ENCODE data around the gene DIPK1B.

Gene DIPK1B

DNA sequence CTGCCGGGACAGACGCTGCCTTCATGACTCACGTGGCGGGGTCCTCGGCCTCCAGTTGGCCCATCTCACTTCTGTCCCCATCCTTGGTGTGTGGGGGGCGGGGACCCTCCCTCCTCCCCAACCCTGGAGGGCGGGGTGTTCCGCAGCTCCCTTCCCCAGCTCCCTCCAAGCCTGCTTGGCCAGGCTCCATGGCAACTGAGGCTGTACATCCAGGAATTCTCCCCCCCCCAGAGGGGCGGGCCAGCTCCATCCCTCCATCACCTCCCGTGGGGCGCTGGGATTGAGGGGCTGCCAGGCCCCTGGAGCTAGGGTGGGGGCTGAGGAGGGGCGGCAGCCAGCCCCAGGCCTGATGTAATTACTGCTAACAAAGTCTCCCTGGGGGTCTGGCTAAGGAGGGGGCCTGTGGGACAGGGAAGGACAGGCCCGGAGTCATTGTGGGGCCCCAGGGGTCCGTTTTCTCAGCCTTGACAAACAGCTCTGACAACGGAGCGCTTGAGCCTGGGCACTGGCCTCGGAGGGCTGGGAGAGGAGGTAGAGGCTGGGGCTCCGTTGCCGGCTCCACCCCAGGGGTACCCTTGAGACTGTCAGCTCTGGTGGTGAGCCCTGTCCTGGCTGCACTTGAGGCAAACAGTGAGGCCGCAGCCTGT, 8.0 kb downstream of the DIPK1B start:
- no peak for DNase-seq

DNA sequence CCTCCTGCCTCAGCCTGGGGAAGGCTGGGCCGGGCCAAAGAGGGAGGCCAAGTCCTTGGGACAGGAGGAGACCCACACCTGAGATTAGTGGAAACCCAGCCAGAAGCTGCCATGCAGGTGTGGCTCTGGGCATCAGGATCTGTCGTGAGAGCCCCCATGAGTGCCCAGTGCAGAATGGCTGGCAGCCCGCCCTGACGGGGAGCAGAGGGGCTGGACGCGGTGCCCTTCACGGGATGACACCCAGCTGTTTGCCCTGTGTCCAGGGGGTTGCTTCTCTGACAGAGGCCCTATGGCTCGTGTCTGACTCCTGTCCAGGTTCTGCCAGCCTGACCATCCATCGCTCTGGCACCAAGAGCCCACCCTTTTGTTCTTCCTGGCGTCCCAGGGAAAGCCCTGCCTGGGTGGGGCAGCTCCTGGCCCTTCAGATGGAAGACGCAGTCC, 8.5 kb downstream of the DIPK1B start:
- DNase-seq, result no peak

DNA sequence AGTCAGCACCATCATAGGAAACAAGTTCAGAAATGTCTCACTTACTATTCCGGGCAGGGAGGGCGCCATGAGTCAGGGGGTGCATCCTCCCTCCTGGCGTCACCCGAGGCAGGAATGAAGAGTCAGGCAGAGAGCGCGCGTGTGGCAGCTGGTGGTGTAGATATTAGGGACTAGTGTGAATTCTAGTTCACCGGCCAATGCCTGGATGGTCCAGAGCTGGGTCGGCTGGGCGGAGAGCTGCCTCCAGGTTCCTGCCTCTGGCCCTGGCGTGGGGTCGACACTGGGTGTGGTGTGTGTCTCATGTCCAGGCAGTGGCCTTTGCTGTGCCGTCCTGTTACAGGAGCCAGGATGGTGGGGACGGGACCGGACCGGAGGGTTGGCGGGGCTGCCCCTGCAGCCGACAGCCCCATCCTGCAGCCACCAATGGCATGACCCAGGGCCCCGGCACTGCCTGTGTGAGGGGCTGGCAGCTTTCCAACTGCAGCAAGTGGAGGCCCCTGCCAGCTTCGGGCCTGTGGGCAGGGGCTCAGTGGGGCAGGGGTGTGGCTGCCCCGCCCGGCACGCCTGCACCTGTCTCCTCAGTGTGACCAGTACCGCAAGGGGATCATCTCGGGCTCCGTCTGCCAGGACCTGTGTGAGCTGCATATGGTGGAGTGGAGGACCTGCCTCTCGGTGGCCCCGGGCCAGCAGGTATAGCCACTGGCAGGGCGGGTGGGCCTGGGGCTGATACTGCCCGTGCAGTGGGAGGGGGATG, 9.1 kb downstream of the DIPK1B start:
- DNase-seq, result no peak

DNA sequence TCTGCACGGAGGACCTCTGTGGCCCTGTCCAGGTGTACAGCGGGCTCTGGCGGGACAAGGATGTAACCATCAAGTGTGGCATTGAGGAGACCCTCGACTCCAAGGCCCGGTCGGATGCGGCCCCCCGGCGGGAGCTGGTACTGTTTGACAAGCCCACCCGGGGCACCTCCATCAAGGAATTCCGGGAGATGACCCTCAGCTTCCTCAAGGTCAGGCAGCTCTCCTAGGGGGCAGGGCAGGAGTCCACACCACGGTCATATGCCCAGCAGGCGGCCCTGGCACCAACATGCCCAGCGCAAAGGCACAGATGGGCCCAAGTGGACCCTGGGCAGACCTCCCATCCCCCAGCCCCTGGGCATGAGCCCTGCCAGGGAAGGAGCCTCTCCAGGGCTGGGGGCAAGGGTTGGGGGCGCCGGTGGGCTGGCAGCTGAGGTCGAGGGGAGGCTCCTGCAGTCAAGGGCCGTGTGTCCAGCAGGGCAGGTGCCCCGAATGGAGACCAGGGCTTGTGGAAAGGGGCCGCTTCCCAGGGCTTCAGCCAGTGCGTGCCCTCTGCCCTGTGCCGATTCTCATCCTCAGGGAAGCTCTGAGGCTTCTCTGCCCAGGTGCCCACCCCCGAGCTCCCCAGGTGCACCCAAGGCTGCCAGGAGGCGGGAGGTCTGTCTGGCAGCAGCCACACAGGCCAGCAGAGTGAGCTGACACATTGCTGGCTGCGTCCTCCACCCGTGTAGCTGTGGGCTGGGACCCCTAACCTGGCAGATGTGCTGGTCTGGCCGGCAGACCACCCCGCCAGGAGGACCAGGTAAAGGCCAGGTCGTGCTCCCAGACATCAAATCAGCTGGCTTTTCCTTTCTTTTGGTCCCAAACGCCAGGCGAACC, 10.0 kb downstream of the DIPK1B start:
- no peak for DNase-seq

DNA sequence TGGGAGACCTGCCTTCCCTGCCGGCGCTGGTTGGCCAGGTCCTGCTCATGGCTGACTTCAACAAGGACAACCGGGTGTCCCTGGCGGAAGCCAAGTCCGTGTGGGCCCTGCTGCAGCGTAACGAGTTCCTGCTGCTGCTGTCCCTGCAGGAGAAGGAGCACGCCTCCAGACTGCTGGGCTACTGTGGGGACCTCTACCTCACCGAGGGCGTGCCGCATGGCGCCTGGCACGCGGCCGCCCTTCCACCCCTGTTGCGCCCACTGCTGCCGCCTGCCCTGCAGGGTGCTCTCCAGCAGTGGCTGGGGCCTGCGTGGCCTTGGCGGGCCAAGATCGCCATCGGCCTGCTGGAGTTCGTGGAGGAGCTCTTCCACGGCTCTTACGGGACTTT, 10.6 kb downstream of the DIPK1B start:
- no peak for DNase-seq

DNA sequence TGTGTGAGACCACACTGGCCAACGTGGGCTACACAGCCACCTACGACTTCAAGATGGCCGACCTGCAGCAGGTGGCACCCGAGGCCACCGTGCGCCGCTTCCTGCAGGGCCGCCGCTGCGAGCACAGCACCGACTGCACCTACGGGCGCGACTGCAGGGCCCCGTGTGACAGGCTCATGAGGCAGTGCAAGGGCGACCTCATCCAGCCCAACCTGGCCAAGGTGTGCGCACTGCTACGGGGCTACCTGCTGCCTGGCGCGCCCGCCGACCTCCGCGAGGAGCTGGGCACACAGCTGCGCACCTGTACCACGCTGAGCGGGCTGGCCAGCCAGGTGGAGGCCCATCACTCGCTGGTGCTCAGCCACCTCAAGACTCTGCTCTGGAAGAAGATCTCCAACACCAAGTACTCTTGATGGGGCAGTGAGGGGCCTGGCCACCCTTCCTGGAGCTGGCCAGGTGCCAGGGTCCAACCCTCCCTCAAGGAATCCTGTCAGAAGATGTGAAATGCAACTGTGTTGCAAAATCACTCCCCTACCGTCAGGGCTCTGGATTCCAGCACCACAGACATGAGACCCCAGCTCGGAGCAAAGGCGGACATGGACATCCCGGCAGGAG, 11.1 kb downstream of the DIPK1B start:
- DNase-seq, result no peak

DNA sequence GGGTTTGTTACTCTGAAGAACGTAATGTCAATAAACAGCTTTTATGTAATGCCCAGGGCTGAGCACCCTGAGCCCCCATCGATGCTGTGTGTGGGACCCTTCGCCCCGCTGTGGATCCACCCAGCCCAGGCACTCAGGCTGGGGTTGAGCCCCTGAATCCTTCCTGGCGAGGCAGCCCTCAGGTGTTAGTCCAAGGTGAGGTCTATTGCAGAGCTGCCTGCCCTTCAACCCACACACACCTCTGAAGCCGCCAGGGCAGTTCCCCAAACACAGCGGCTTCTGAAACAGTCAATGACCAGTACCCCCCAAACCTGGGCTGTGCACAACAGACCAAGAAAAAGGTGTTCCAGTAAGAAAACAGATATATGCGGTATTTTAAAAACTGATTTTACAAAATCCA, 11.6 kb downstream of the DIPK1B start:
- no peak for DNase-seq

DNA sequence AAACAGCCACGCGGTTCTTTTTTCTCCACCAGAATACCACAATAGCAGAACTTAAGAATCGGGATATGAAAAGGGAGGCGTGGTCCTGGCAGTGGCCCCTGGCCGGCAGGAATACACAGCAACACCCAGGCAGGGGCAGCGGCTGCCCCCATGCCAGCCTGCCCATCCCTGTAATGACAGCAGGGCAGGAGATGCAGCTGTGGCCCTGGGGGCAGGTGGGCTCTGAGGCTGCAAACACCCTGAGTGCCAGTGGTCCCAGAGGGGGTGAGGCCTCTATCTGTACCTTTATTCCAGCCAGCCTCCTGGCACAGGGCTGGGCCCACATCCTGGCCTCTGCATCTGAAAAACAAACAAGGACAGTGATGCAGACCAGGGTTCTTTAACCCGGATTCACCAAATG, 12.4 kb downstream of the DIPK1B start:
- no peak for DNase-seq

DNA sequence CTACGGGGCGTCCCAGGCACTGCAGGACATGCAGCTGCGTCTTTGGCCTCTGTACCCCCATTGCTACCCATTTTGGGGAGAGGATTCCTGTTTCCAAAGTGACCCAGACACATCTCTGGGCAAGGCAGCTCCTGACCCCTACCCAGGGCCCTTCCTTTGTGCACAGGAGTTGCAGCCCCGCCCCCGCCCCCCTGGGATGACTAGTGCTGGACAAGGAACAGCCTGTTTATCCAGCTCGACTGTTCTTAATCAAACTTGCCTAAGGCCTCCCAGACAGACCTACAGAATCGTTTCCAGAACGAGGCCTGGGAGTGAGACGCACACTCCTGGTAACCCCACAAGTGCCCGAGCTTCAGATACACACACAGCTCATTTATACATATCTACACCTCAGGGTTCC, 13.2 kb downstream of the DIPK1B start:
- no peak for DNase-seq

DNA sequence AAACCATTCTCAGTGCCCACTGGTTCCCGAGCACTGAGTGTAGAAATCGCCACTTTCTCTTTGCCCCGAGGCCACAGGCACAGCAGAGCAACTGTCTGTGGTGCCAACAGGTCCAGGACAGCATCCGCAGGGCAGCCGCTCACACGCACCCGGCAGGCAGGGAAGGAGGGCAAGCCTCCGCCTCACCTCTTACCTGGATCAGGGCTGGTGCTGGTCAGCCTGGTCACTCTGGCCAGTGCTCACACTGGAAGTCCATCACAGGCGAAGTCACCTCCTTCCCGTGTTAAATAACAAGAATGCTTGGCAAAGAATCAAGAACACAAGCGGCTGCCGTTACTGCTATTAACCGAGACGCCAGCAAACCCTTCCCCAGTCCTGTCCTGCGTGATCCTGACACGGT, 13.7 kb downstream of the DIPK1B start:
- DNase-seq, result no peak

DNA sequence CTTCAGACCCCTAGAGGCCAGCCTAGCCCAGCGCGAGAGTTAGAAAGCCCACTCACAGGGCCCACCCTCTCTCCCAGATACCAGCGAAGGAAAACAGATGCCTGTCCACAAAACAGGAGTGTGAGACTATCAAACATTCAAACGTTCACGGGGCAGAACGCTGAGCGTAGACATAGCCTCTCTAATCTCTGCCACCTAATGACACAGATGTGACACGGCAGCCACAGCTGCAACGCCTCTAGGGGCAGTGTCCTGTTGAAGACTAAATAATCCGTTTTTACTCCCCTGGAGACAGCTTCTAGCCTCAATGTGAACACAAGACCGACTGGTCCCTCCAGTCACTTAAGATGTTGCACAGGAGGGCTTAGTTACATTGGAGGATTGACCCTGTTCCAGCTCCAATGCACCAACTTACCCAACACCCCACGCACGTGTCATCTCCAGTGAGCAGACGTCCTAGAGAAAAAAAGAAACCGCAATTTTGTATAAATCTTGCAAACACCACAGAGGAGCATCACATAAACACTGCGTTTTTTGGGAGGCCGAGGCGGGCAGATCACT, 14.3 kb downstream of the DIPK1B start:
- DNase-seq, result peak; percentile 46 to 62 (median 60)

DNA sequence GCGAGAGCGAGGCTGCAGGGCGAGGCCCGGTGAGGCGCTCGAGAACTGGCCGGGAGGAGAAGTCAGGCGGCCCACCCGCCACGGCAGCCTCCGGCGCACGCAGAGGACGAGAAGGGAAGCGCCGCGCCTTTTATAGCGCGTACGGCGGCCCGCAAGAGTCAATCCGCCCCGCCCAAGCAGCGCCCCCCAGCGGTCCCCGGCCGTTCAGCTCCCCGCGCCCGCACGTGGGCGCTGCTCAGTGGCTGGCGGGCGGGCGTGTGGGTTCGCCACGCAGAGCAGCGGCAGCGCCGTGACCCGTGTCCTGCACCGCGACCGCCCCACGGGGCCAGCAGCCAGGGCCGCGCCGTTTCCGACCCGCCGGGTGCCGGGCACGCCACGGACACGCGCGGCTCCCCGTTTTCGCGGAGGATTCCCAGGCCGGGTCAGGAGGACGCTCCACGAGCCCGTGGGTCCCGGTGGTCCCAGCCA, 15.7 kb downstream of the DIPK1B start:
- peak; percentile 94 to 98 (median 96) for DNase-seq

DNA sequence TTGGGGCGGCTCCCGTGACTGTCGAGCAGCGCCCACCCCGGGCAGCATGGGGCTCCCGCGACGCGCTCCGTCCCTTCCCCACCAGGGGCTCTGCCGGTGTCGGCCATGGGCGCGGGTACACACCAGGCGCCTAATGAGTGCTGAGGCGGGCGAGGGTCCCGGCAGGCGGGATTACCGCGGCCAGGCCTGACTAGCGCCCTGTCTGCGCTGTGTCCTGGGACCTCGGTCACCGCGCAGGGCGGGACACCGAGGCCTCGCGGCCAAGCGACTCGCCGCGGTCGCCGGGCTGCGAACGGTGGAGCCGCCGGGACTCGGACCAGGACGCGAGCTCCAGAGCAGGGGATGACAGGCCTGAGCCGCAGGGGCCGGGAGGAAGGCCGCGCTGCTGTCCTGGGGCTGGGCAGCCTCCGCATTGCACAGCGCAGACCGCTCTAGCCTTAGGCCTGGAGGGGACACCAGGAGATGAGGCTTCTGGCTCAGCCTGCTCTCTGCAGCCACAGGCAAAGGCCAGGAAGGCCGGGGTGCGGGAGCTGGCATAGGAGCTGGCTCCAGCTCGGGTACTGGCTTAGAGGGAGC, 16.3 kb downstream of the DIPK1B start:
- peak; percentile 19 to 67 (median 44) for DNase-seq

DNA sequence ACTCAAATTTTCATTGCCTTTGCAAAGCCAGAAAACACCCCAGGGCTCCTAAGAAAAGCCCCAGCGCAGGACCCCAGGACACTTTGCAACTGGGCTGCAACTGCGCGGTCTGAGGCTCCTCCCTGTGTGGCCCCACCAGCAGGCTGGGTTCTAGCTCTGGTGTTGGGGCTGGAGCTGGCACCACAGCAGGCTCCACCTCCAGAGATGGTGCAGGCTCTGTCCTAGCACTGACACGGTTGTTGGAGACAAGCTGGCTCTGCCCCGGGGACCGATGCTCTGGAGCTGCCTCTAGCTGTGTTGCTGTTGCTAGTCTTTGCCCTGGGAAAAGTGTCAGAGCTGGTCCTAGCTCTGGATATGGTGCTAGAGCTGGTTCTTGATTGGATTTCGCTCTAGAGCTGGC, 16.8 kb downstream of the DIPK1B start:
- DNase-seq, result no peak

DNA sequence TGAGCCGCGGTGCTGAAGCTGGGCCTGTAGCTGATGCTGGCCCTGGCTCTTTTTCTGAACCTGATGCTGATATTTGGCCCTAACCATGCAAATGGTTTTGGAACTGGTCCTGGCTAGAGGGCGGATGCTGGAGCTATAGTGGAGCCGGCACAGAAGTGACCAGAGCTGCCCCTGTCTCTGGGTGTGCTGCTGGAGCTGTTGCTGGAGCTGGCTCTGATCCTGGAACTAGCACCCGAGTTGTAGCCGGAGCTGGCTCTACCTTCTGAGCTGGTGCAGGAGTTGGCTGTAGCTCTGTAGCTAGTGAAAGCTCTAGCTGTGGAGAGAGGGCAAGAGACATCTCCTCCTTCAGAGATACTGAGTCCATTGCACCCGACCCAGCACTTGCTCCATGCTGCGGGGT, 17.6 kb downstream of the DIPK1B start:
- no peak for DNase-seq

DNA sequence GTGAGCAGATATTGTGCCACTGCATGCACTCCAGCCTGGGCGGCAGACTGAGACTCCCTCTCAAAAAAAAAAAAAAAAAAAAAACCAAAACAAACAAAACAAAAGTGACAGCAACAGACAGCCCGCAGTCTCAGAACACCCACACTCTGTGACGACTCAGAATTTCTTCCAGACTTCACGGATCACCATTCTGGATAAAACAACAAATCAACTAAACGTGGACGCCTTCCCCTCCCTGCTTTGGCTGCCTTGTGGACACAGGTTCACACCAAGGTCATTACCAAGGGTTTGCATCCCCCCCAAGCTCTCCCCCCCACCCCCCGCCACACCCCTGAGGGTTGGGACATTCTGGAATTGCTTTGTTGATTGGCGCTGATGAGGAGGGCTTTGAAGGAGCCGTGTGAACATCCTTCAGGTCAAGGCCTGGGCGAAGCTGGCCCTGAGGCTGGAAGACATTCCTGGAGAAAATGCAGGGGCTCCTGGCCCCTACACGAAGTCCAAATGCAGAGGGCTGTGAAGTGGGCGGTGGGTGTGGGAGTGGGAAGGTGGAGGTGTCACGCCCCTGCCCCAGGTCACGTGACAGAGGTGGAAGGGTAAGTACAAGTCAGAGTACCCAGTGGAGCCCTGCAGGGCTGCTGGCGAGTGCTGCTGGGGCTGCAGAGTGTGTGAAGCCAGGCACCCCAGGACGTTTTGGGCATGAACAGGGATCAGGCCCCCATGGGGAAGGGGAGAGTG, 20.2 kb downstream of the DIPK1B start:
- no peak for DNase-seq

DNA sequence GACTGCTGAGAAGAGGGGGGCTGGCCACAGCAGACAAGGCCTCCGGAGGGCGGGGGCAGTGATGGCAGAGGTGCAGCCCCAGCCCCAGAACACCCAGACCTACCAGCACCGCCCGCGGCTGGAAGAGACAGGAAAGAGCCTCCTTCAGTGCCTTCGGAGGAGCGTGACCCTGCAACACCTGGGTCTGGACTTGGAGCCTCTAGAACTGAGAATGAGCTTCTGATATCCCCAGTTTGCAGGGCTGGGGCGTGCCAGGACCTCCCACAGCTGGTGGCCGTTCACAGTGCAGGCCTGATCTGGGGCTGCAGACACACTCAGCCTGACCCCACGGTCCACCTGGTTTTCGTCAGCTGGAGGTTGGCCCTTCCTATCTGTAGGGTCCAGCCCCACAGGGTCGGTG, 21.2 kb downstream of the DIPK1B start:
- no peak for DNase-seq

DNA sequence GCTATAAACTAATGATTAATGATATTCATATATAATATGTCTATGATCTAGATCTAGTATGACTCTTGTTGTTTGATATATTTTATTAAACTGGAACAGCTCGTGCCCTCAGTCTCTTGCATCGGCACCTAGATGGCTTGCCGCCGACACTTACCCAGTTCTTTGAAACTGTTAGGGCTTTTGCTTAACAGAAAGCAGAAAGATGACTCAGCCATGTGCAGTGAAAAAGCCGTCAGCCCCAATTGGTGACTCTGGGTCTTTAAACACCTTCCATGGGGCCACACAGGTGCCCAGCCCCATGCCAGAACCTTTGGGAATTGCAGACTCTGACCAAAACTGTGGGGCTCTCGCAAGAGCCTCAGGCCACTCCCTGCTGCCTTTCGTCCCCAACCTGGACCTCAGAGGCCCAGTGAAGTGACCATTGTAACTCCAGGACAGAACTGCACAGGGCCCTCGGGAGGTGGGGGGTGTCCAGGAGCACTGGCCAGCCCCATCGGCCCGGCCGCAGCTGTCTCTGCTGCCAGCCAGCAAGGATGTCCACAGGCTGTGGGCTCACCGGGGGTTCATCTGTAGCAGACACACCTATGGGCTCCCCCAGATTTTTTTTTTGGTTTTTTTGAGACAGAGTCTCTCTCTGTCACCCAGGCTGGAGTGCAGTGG, 22.6 kb downstream of the DIPK1B start:
- no peak for DNase-seq

DNA sequence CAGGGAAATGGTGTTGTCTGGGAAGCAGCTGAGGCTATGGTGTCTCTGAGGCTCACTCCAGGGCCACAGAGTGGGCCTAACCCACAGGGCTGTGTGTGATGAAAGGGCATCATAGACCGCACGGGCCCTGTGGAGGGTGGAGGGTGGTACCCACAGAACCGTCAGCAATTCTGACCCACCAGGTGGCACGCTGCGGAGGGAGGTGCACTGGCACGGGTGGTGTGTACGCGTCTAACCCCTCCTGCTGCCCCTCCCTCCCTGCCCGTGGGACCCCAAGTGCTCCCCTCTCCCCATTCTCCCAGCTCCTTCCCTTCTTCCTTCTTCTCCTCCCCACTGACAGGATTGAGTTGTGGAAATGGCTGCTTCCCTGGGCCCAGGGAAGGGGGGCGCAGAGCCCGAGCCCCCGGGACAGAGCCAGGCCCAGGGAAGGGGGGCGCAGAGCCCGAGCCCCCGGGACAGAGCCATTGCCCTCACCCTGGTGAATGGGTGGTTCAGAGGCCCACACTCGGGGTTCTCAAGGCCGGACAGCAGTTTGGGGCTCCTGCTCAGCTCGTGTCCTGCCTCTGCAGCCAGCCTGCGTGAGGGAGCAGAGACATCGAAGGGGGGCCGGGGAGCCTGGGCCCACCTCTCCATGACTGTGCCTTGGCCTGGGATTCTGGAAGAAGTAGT, 23.6 kb downstream of the DIPK1B start:
- no peak for DNase-seq

DNA sequence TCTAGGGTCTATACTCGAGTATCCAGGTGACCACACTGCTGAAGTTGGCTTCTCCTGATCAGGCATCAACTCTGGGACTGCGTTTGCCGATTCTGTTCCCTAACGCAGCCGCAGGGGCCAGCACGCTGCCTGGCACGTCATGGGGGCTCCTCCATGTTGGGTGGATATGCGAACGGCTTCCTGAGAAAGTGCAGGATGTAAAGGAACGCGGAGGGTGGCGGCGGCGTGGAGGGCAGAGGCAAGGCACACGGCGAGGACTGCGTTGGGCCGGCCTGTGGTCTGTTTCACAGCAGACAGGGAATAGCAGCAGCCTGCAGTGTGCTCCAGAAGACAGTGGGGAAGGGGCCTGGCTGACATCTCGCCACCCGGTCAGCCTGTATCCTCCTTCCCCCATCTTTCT, 26.6 kb downstream of the DIPK1B start:
- no peak for DNase-seq
